K562 (cell line): ENCODE results near the gene HES5. TPM values are rescaled to one million over a fixed set of nuclear protein-coding genes. Genes with fewer than 3 reads are reported as not detected.

Source experiments
- CBFA2T3 ChIP-seq: fragments of 450-650 bp; IDR thresholded peaks from 2 replicates; pipeline ENCODE4 v1.6.1; 2017
- KHSRP ChIP-seq: fragments of 450-650 bp; IDR thresholded peaks from 2 replicates; pipeline ENCODE4 v1.6.1; 2017
- MTA3 ChIP-seq: fragments of 450-650 bp; formaldehyde crosslinking; IDR thresholded peaks from 2 replicates; pipeline ENCODE4 v1.6.1; 2017; ENCODE audit warnings: mild to moderate bottlenecking, borderline replicate concordance
- NCOA2 ChIP-seq, 2 experiments: fragments of 450-650 bp; IDR thresholded peaks; 2 replicates each; pipeline ENCODE4 v1.6.1; 2018; ENCODE audit warnings: mild to moderate bottlenecking in 2 of 2, moderate library complexity in 1 of 2; ENCODE audit not compliant: partially characterized antibody in 2 of 2
- NCOR1 ChIP-seq: fragments of 450-650 bp; IDR thresholded peaks from 2 replicates; pipeline ENCODE4 v1.6.1; 2016; ENCODE audit warnings: mild to moderate bottlenecking, moderate library complexity
- SAFB2 ChIP-seq: fragments of 200-400 bp; formaldehyde crosslinking; IDR thresholded peaks from 2 replicates; pipeline ENCODE4 v1.6.1; 2018; ENCODE audit warnings: borderline replicate concordance, low read length, low read depth, moderate library complexity; ENCODE audit not compliant: severe bottlenecking
- TSC22D4 ChIP-seq: fragments of 450-650 bp; IDR thresholded peaks from 2 replicates; pipeline ENCODE4 v1.6.1; 2016; ENCODE audit warnings: missing genetic modification characterization, missing biosample characterization, control low read depth
- ZFP1 ChIP-seq: fragments of 450-650 bp; formaldehyde crosslinking; IDR thresholded peaks from 2 replicates; pipeline ENCODE4 v1.4.0; 2020; ENCODE audit warnings: mild to moderate bottlenecking, mixed read lengths
- ZNF184 ChIP-seq: sonication (generic); formaldehyde crosslinking; IDR thresholded peaks from 2 replicates; pipeline ENCODE4 v1.5.0; 2020; ENCODE audit warnings: missing genetic modification reagents
- polyA plus RNA-seq, 8 experiments: library from polyadenylated mRNA; depleted of rRNA in 4 of 8; stranded (reverse) in 5 of 8; unstranded in 3 of 8; fragments of >200 nt; fragmentation: Nextera tagmentation in 2 of 8; fragmentation: Illumina TruSeq in 1 of 8; extraction: Ambion mirVana in 2 of 8; extraction: Trizol in 1 of 8; gene quantifications; 2 replicates each; pipeline versions ENCODE4 v1.2.1 to v1.2.3, GENCODE V29; 2011 to 2014; ENCODE audit warnings: inconsistent platforms in 1 of 8, missing spikeins in 1 of 8
- total RNA-seq, 7 experiments: library from RNA; depleted of rRNA in 6 of 7; stranded (reverse); fragments of >200 nt in 6 of 7; fragmentation: Illumina TruSeq in 2 of 7; extraction: Trizol in 2 of 7; gene quantifications; 2 replicates each; pipeline versions ENCODE4 v1.2.1 to v1.2.3, GENCODE V29; 2011 to 2021; ENCODE audit warnings: low replicate concordance in 1 of 7
- TF ChIP-seq, protein P1 (sequence below): fragments of 250-450 bp; sonication (Bioruptor Pico); IDR thresholded peaks from 2 replicates; pipeline ENCODE4 v1.4.0; 2020; ENCODE audit warnings: mild to moderate bottlenecking, moderate library complexity
- TF ChIP-seq, protein P2 (sequence below): IDR thresholded peaks from 2 replicates; pipeline ENCODE4 v1.6.1; 2012; ENCODE audit warnings: low read depth, low read length, improper control_type of control experiment, borderline replicate concordance
- TF ChIP-seq, protein P3 (sequence below): sonication (generic); formaldehyde crosslinking; IDR thresholded peaks from 2 replicates; pipeline ENCODE4 v1.8.1; 2023; ENCODE audit warnings: mild to moderate bottlenecking, missing genetic modification reagents, moderate library complexity
- TF ChIP-seq, protein P4 (sequence below): sonication (generic); formaldehyde crosslinking; IDR thresholded peaks from 2 replicates; pipeline ENCODE4 v1.8.0; 2022; ENCODE audit warnings: mild to moderate bottlenecking, missing genetic modification reagents
- TF ChIP-seq, protein P5 (sequence below): sonication (generic); formaldehyde crosslinking; IDR thresholded peaks from 2 replicates; pipeline ENCODE4 v1.5.0; 2020; ENCODE audit warnings: missing genetic modification reagents
- TF ChIP-seq, protein P6 (sequence below): sonication (generic); formaldehyde crosslinking; IDR thresholded peaks from 2 replicates; pipeline ENCODE4 v1.8.1; 2022; ENCODE audit warnings: missing genetic modification reagents

Gene HES5
- total and polyA plus RNA-seq, 9 of the 15 experiments (the other 6 are each of a cell fraction or from before 2014, with no cell fraction given): not detected

DNA sequence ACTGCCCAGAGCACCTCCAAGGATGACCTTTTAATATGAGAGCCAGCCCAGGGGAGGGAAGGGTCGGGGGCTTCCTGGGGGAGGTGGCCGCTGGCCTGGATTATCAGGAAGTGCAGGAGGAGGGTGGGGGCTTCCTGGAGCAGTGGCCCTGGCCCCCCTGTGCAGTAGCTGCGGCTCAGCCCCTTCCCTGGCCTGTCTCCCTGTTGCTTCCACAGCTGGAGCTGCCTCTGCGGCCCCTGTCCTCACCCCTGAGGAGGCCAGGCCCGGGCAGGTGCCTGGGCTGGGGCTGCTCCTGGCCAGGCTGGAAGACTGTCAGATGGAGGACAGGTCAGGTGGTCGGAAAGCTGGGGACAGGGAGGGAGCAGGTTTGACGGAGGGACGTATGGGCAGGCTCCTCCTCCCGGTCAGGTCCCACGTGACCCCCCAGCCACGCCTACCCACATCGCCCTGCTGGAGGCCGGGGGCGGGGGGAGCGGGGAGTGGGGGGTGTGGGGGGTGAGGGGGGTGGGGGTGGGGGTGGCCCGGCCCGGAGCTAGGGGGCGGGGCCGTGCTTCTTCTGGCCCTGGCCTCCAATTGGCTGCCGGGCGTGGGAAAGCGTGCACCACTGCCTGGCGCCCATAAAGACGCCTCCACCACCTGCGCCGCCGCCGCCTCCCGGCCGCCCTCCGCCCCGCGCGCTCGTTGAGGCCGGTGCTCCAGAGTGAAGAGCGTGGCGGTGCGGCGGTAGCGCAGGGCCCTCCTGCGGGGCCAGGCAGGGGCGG is 15.9 kb upstream of the HES5 start (continued):
- TF ChIP-seq, protein P1, sequence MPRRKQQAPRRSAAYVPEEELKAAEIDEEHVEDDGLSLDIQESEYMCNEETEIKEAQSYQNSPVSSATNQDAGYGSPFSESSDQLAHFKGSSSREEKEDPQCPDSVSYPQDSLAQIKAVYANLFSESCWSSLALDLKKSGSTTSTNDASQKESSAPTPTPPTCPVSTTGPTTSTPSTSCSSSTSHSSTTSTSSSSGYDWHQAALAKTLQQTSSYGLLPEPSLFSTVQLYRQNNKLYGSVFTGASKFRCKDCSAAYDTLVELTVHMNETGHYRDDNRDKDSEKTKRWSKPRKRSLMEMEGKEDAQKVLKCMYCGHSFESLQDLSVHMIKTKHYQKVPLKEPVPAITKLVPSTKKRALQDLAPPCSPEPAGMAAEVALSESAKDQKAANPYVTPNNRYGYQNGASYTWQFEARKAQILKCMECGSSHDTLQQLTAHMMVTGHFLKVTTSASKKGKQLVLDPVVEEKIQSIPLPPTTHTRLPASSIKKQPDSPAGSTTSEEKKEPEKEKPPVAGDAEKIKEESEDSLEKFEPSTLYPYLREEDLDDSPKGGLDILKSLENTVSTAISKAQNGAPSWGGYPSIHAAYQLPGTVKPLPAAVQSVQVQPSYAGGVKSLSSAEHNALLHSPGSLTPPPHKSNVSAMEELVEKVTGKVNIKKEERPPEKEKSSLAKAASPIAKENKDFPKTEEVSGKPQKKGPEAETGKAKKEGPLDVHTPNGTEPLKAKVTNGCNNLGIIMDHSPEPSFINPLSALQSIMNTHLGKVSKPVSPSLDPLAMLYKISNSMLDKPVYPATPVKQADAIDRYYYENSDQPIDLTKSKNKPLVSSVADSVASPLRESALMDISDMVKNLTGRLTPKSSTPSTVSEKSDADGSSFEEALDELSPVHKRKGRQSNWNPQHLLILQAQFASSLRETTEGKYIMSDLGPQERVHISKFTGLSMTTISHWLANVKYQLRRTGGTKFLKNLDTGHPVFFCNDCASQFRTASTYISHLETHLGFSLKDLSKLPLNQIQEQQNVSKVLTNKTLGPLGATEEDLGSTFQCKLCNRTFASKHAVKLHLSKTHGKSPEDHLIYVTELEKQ: no peak
- TF ChIP-seq ZFP1 (CRISPR knock-in tag) (no peak), MTA3 (no peak), KHSRP (no peak), NCOR1 (peak; percentile 5; the same call in 1 of the 2 replicates), TSC22D4 (tag) (no peak), NCOA2 (IDR thresholded peaks at IDR 0.05; ENCODE audit: partially characterized antibody in 2 of 2) (no peak), SAFB2 (no peak), CBFA2T3 (no peak), ZNF184 (CRISPR knock-in tag) (no peak)
- TF ChIP-seq, protein P2, sequence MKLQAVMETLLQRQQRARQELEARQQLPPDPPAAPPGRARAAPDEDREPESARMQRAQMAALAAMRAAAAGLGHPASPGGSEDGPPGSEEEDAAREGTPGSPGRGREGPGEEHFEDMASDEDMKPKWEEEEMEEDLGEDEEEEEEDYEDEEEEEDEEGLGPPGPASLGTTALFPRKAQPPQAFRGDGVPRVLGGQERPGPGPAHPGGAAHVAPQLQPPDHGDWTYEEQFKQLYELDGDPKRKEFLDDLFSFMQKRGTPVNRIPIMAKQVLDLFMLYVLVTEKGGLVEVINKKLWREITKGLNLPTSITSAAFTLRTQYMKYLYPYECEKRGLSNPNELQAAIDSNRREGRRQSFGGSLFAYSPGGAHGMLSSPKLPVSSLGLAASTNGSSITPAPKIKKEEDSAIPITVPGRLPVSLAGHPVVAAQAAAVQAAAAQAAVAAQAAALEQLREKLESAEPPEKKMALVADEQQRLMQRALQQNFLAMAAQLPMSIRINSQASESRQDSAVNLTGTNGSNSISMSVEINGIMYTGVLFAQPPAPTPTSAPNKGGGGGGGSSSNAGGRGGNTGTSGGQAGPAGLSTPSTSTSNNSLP: no peak
- TF ChIP-seq, protein P3, sequence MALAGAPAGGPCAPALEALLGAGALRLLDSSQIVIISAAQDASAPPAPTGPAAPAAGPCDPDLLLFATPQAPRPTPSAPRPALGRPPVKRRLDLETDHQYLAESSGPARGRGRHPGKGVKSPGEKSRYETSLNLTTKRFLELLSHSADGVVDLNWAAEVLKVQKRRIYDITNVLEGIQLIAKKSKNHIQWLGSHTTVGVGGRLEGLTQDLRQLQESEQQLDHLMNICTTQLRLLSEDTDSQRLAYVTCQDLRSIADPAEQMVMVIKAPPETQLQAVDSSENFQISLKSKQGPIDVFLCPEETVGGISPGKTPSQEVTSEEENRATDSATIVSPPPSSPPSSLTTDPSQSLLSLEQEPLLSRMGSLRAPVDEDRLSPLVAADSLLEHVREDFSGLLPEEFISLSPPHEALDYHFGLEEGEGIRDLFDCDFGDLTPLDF: no peak
- TF ChIP-seq, protein P4, sequence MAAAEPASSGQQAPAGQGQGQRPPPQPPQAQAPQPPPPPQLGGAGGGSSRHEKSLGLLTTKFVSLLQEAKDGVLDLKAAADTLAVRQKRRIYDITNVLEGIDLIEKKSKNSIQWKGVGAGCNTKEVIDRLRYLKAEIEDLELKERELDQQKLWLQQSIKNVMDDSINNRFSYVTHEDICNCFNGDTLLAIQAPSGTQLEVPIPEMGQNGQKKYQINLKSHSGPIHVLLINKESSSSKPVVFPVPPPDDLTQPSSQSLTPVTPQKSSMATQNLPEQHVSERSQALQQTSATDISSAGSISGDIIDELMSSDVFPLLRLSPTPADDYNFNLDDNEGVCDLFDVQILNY (CRISPR knock-in tag): no peak
- TF ChIP-seq, protein P5, sequence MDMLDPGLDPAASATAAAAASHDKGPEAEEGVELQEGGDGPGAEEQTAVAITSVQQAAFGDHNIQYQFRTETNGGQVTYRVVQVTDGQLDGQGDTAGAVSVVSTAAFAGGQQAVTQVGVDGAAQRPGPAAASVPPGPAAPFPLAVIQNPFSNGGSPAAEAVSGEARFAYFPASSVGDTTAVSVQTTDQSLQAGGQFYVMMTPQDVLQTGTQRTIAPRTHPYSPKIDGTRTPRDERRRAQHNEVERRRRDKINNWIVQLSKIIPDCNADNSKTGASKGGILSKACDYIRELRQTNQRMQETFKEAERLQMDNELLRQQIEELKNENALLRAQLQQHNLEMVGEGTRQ: peak; percentile 94
- TF ChIP-seq, protein P6, sequence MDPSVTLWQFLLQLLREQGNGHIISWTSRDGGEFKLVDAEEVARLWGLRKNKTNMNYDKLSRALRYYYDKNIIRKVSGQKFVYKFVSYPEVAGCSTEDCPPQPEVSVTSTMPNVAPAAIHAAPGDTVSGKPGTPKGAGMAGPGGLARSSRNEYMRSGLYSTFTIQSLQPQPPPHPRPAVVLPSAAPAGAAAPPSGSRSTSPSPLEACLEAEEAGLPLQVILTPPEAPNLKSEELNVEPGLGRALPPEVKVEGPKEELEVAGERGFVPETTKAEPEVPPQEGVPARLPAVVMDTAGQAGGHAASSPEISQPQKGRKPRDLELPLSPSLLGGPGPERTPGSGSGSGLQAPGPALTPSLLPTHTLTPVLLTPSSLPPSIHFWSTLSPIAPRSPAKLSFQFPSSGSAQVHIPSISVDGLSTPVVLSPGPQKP (CRISPR knock-in tag): no peak
